H9 (cell line): ENCODE data around the gene GGA3. TPM values are rescaled to one million over a fixed set of nuclear protein-coding genes. Genes with fewer than 3 reads are reported as not detected.

Experiments used
- DNase-seq: peaks from one replicate; pipeline ENCODE4 v3.0.0-alpha.2; 2017
- H2AFZ ChIP-seq: one replicate; pipeline ENCODE4 v1.6.1; 2013; ENCODE audit warnings: mild to moderate bottlenecking, low read length, control low read depth, moderate library complexity
- H2AK5ac ChIP-seq: 2 replicates; pipeline ENCODE4 v1.6.1; 2013; ENCODE audit warnings: low read length, control low read depth, mixed read lengths; ENCODE audit not compliant: insufficient read length
- H2BK120ac ChIP-seq: one replicate; pipeline ENCODE4 v1.6.1; 2013; ENCODE audit warnings: low read depth, mild to moderate bottlenecking, low read length, control low read depth, inconsistent platforms; ENCODE audit not compliant: poor library complexity, severe bottlenecking
- H2BK12ac ChIP-seq: 2 replicates; pipeline ENCODE4 v1.6.1; 2013; ENCODE audit warnings: low read length, control low read depth, mixed read lengths, low read depth; ENCODE audit not compliant: insufficient read length
- H2BK15ac ChIP-seq: 2 replicates; pipeline ENCODE4 v1.6.1; 2013; ENCODE audit warnings: low read depth, low read length, control low read depth
- H2BK20ac ChIP-seq: one replicate; pipeline ENCODE4 v1.6.1; 2013; ENCODE audit warnings: low read depth, mild to moderate bottlenecking, low read length, control low read depth, inconsistent platforms; ENCODE audit not compliant: poor library complexity, severe bottlenecking
- H2BK5ac ChIP-seq: 2 replicates; pipeline ENCODE4 v1.6.1; 2013; ENCODE audit warnings: low read length, control low read depth, mixed read lengths; ENCODE audit not compliant: insufficient read length
- H3K14ac ChIP-seq: 2 replicates; pipeline ENCODE4 v1.6.1; 2013; ENCODE audit warnings: low read length, control low read depth; ENCODE audit not compliant: insufficient read depth
- H3K18ac ChIP-seq: 2 replicates; pipeline ENCODE4 v1.6.1; 2013; ENCODE audit warnings: low read depth, mild to moderate bottlenecking, mixed read lengths, low read length, control low read depth; ENCODE audit not compliant: insufficient read length
- H3K23ac ChIP-seq: 2 replicates; pipeline ENCODE4 v1.6.1; 2013; ENCODE audit warnings: low read length, control low read depth, mixed read lengths, low read depth; ENCODE audit not compliant: insufficient read length
- H3K23me2 ChIP-seq: 2 replicates; pipeline ENCODE4 v1.6.1; 2013; ENCODE audit warnings: low read depth, mild to moderate bottlenecking, mixed read lengths, low read length, control low read depth; ENCODE audit not compliant: insufficient read length, poor library complexity, severe bottlenecking
- H3K27ac ChIP-seq: 2 replicates; pipeline ENCODE4 v1.5.1; 2013; ENCODE audit warnings: low read length, control low read depth, mixed read lengths, low read depth; ENCODE audit not compliant: insufficient read length
- H3K27me3 ChIP-seq: 2 replicates; pipeline ENCODE4 v1.6.1; 2013; ENCODE audit warnings: low read length, control low read depth, inconsistent platforms; ENCODE audit not compliant: insufficient read depth
- H3K4ac ChIP-seq: 2 replicates; pipeline ENCODE4 v1.6.1; 2013; ENCODE audit warnings: low read depth, mild to moderate bottlenecking, control low read depth, inconsistent platforms, low read length, moderate library complexity
- H3K4me1 ChIP-seq: 2 replicates; pipeline ENCODE4 v1.6.1; 2013; ENCODE audit warnings: low read length, control low read depth, inconsistent platforms; ENCODE audit not compliant: insufficient read depth
- H3K4me2 ChIP-seq: 2 replicates; pipeline ENCODE4 v1.6.1; 2013; ENCODE audit warnings: low read length, control low read depth, mixed read lengths; ENCODE audit not compliant: insufficient read length, insufficient read depth
- H3K56ac ChIP-seq: 2 replicates; pipeline ENCODE4 v1.6.1; 2013; ENCODE audit warnings: low read depth, mild to moderate bottlenecking, mixed read lengths, low read length, control low read depth; ENCODE audit not compliant: insufficient read length
- H3K79me1 ChIP-seq: 2 replicates; pipeline ENCODE4 v1.6.1; 2013; ENCODE audit warnings: low read depth, mild to moderate bottlenecking, moderate library complexity, low read length, control low read depth, inconsistent platforms; ENCODE audit not compliant: insufficient read depth, poor library complexity, severe bottlenecking
- H3K79me2 ChIP-seq: 2 replicates; pipeline ENCODE4 v1.6.1; 2013; ENCODE audit warnings: low read length, control low read depth, inconsistent platforms; ENCODE audit not compliant: insufficient read depth
- H3K9ac ChIP-seq: 2 replicates; pipeline ENCODE4 v1.6.1; 2013; ENCODE audit warnings: low read length, control low read depth, mixed read lengths; ENCODE audit not compliant: insufficient read length; ENCODE audit errors: extremely low read depth
- H3K9me3 ChIP-seq: one replicate; pipeline ENCODE4 v1.6.1; 2013; ENCODE audit warnings: low read depth, low read length, inconsistent platforms; ENCODE audit not compliant: control insufficient read depth
- H3T11ph ChIP-seq: one replicate; pipeline ENCODE4 v1.6.1; 2013; ENCODE audit warnings: mild to moderate bottlenecking, low read length, control low read depth, inconsistent platforms
- H4K20me1 ChIP-seq: one replicate; pipeline ENCODE4 v1.6.1; 2013; ENCODE audit not compliant: control insufficient read depth, insufficient read length, insufficient read depth
- H4K5ac ChIP-seq: 2 replicates; pipeline ENCODE4 v1.6.1; 2013; ENCODE audit warnings: low read depth, mild to moderate bottlenecking, mixed read lengths, low read length, control low read depth; ENCODE audit not compliant: insufficient read length
- H4K8ac ChIP-seq: replicated peaks from 2 replicates; pipeline ENCODE4 v1.6.1; 2013; ENCODE audit warnings: low read length, control low read depth, mixed read lengths, low read depth; ENCODE audit not compliant: insufficient read length
- H4K91ac ChIP-seq: 2 replicates; pipeline ENCODE4 v1.6.1; 2013; ENCODE audit warnings: low read depth, mild to moderate bottlenecking, moderate library complexity, mixed read lengths, low read length, control low read depth; ENCODE audit not compliant: insufficient read length
- H3K27ac Mint-ChIP-seq, 3 experiments: 2 replicates in 2 of 3; 3 replicates in 1 of 3; pipeline ENCODE4 v1.8.0; 2020 to 2021; ENCODE audit warnings: mixed read lengths in 3 of 3, mild to moderate bottlenecking in 1 of 3, moderate library complexity in 1 of 3
- H3K27me3 Mint-ChIP-seq: 2 replicates; pipeline ENCODE4 v1.8.0; 2021; ENCODE audit warnings: low read depth, mild to moderate bottlenecking, moderate library complexity, mixed read lengths
- H3K36me3 Mint-ChIP-seq, 3 experiments: 2 replicates in 2 of 3; 3 replicates in 1 of 3; pipeline ENCODE4 v1.8.0; 2020 to 2021; ENCODE audit warnings: low read depth in 3 of 3, mixed read lengths in 3 of 3; ENCODE audit not compliant: insufficient read depth in 1 of 3
- H3K4me1 Mint-ChIP-seq, 2 experiments: 2 replicates each; pipeline ENCODE4 v1.8.0; 2020; ENCODE audit warnings: mixed read lengths in 2 of 2
- H3K4me3 Mint-ChIP-seq, 2 experiments: 2 replicates in 1 of 2; 3 replicates in 1 of 2; pipeline ENCODE4 v1.8.0; 2020 to 2021; ENCODE audit warnings: mild to moderate bottlenecking in 2 of 2, mixed read lengths in 2 of 2, moderate library complexity in 1 of 2
- H3K9me3 Mint-ChIP-seq, 2 experiments: 2 replicates in 1 of 2; 3 replicates in 1 of 2; pipeline ENCODE4 v1.8.0; 2020; ENCODE audit warnings: mild to moderate bottlenecking in 2 of 2, mixed read lengths in 2 of 2, moderate library complexity in 1 of 2
- CTCF ChIP-seq: fragments of 200-600 bp; sonication (generic); conservative IDR thresholded peaks from 3 replicates; pipeline ENCODE4 v1.8.0; 2021; ENCODE audit warnings: antibody characterized with exemption, mild to moderate bottlenecking
- WGBS: extraction: QIAGEN DNeasy Blood & Tissue Kit; methylation state at CpG from one replicate; pipeline ENCODE4 v1.1.7; 2013; ENCODE audit warnings: missing lambda C conversion rate, low lambda C conversion rate, mixed read lengths; ENCODE audit not compliant: insufficient read length; ENCODE audit errors: extremely low coverage; 5-methylcytosine and 5-hydroxymethylcytosine counted together
- total RNA-seq: library from RNA; stranded (reverse); gene quantifications from 2 replicates; pipeline ENCODE4 v1.2.1, GENCODE V29; 2021

GGA3 gene
- total RNA-seq, 1 experiment from 2014 or later = 50.3 TPM

DNA sequence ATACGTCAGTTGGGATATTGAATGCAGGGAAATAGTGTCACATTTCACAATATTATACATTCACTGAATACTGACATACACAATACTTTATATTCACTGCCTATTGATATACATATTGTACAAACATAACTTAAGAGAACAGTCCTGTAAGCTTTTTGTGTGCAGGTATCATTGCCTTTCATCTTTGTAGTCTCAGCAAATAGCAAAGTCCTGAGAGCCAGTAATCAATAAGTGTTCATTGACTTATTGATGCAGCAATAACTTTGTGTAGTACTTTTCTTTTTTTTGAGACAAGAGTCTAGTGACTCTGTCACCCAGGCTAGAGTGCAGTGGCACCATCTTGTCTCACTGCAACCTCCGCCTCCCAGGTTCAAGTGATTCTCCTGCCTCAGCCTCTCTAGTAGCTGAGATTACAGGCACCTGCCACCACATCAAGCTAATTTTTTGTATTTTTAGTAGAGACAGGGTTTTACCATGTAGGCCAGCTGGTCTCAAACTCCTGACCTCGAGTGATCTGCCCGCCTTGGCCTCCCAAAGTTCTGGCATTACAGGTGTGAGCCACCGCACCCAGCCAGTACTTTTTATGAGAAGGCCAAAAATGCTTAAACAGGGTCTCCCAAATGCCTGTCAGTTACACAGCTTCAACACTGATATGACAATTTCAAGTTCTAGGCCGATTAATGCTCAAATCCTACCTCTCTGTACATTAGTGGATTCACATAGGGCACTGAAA lies 61.4 kb downstream of the GGA3 start:
- Histone ChIP-seq H3K27ac (no peak overlapping the region), H2BK5ac (no peak overlapping the region), H3K79me2 (no peaks in the 10 kb centered on the region), H3T11ph (no peak overlapping the region), H2AFZ (no peak overlapping the region), H4K91ac (no peak overlapping the region), H3K23me2 (no peaks in the 10 kb centered on the region), H3K18ac (no peak overlapping the region), H2AK5ac (no peak overlapping the region), H3K9ac (no peak overlapping the region), H3K4ac (no peak overlapping the region), H2BK15ac (no peak overlapping the region), H2BK20ac (no peak overlapping the region), H3K79me1 (no peaks in the 10 kb centered on the region), H3K4me2 (no peak overlapping the region), H2BK120ac (no peak overlapping the region), H3K23ac (no peak overlapping the region), H3K4me1 (no peaks in the 10 kb centered on the region), H3K56ac (no peak overlapping the region), H4K5ac (no peak overlapping the region), H3K27me3 (no peaks in the 10 kb centered on the region), H4K20me1 (no peaks in the 10 kb centered on the region), H4K8ac (no peak overlapping the region), H3K9me3 (no peaks in the 10 kb centered on the region), H3K14ac (no peak overlapping the region), H2BK12ac (no peak overlapping the region)
- no peak for TF ChIP-seq CTCF
- Mint-ChIP-seq H3K27me3 (no peaks in the 10 kb centered on the region; the same call in 1 of the 2 replicates), H3K9me3 (no peaks in the 10 kb centered on the region), H3K36me3 (no peaks in the 10 kb centered on the region), H3K27ac (no peak overlapping the region), H3K4me3 (no peak overlapping the region), H3K4me1 (no peaks in the 10 kb centered on the region)
- WGBS = no CpG with 5 or more reads among the region's 6 CpGs
- DNase-seq = no peak
